GOT3 (cell line): Measurements from ENCODE around the gene RGS6.

Experiments
- DNase-seq: peaks from one replicate; lab custom pipeline; 2025; ENCODE audit warnings: mixed read lengths; lab: John Stamatoyannopoulos, UW

Gene RGS6

GRCh38 chr14:72402377-72402772, 470.1 kb downstream of the RGS6 start:
- no peak for DNase-seq

- DNase-seq = no peak
Measured at GRCh38 chr14:72404106-72404774, 472.0 kb downstream of the RGS6 start.

DNA sequence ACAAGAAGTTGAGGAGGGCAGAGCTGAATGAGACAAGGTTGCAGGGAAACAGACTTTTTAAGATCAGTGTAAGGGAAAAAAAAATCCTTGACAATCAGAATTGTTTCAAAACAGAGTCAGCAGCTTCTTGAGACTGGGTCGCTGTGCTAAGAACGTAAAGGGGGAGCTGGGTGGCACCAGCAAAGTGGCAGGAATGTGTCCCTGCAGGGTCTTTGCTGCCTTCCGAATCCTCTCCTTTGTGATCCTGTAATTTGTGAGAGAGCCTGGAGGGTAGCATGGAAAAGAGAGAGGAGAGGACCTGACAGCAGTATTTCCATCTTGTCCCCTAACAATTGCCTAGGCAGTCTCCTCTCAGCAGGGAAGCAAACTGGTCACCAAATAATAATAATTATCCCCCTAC, 472.8 kb downstream of the RGS6 start:
- DNase-seq = no peak

DNA sequence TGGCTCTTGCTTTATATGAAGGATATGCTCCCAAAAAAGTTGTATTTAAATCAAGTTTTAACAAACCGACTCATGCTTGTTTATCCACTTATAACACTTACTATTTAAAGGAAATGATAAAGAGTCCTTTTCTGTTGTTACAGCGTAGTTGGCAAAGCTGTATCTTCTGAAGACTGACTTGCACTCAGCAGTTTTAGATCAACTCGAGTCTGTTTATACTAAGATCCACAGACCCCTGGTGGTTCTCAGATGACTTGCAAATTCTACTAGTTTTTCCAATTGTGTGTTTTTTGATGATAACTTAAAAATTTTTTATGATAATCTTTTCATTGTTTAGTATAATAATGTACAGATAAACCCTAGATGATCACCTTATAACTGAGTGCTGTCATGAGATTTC, 475.8 kb downstream of the RGS6 start:
- DNase-seq = no peak

- DNase-seq = no peak
Measured at GRCh38 chr14:72409047-72409446, 476.8 kb downstream of the RGS6 start.

- DNase-seq = no peak
Measured at GRCh38 chr14:72416081-72416849, 484.0 kb downstream of the RGS6 start.

GRCh38 chr14:72416892-72417291, 484.7 kb downstream of the RGS6 start:
- DNase-seq = no peak

DNA sequence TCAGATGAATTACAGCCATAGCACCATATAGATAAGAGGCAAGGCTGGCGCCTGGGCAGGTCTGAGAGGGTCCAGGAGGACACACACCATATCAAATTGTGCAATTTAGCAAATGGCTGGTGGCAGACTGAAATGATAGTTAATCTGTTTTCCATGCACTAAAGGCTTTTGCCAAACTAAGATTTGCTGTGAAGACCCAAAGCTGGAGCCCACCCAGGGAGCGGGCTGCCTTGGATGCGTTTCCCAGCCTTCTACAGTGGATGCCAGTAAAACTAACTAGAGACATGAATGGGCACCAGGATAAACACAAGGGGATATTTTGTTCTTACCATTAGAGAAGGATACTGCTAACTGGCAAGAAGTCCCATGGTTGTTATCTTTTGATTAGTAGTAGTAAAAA, 486.6 kb downstream of the RGS6 start:
- no peak for DNase-seq

DNA sequence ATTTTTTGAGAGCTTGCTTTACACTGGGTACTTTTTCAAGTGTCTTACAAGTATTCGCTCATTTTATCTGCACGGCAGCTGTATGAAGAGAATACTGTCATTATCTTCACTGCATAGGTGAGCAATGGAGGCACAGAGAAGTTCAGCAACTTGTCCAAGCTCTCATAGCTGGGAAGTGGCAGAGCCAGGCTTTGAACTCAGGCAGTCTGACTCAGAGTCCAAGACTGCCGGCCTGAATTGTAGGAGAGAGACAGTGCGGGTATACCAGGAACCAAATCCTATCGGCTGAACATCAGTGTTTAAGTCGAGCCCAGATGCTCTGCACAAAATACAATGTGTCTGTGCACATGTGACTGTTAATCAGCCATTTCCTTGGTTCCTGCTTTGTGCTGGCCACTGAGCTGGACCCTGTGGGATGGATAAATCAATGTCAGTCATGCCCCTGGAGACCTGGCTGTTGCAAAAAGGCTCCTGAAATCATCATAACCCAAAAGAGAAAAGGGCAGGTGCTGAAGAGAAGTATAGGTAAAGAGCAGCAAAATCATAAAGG, 487.1 kb downstream of the RGS6 start:
- DNase-seq = no peak

GRCh38 chr14:72420749-72421474, 488.7 kb downstream of the RGS6 start:
- DNase-seq = peak; percentile 3

DNA sequence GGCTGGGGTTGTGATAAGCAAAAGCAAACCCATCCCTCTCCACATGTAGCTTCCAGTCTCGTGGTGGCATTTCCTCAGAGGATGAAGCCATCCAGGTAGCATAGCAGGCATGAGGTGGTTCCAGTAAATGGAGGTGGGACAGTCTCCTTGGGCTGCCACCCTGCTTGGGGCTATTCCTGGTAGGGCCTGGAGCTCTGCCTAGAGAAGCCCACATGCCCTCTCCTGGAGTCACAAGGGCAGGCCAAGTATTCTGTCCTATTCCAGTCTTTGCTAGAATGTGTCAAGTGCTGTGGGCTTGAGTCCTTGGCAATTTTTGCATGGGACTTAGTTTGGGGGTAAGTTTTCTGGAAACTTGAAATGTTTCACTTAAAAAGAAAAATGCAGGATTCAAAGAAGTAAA, 491.7 kb downstream of the RGS6 start:
- no peak for DNase-seq

- no peak for DNase-seq
Measured at GRCh38 chr14:72430457-72430856, 498.2 kb downstream of the RGS6 start.

DNA sequence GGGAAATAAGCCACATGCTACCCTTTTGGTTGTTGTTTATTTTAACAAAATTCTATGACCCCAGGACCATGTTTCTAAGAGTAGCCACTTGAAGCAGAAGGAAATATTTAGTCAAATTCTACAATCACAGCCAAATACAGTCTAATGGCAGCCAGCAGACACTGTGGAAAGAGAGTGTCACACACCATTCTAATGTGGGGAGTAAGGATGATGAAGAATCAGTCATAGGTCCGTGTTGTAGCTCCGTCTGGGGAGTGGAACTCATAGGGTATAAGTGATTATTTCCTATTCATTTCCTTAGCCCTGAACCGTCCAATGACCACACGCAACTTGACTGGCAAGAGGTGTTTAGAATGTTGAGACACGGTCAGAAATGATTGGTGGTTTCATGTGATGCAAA, 500.5 kb downstream of the RGS6 start:
- DNase-seq = no peak

- DNase-seq = no peak
Measured at GRCh38 chr14:72433511-72433910, 501.3 kb downstream of the RGS6 start.

DNA sequence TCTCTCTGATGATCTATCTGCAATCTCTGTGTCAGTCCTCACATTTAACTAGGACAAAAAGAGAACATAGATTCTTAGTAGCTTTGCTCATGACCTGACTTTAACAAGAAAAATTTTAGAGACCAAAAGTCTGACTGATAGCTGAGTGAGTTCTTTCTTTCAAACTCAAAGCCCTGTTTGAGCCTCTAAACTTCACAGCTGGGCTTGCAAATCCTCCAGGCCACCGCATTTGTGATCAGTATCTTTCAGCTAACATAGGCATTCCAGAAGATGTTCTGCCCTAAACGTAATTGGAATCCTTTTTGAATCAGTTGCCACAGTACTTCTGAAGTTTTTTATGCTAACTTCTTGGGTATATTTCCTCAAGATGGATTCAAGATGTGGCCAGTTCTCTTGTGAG, 502.6 kb downstream of the RGS6 start:
- no peak for DNase-seq

GRCh38 chr14:72439707-72440106, 507.5 kb downstream of the RGS6 start:
- DNase-seq = no peak

DNA sequence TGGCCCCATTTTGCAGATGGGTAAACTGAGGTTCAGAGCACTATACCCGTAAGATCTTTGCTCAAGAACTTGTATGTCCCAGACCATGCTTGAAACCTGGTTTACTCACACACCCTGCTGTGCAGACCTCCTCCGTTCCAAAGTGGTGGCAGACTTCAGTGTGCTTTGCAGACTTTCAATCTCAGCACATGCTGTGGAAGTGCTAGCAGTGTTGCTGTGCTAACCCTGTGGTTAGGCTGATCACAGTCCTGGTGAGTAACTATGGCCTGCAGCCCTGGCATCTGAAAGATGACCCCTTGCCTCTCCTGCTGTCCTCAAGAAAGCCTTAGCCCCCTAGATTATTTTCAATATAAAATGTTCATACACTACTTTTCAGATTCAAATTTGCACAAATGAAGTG, 511.0 kb downstream of the RGS6 start:
- DNase-seq = no peak

DNA sequence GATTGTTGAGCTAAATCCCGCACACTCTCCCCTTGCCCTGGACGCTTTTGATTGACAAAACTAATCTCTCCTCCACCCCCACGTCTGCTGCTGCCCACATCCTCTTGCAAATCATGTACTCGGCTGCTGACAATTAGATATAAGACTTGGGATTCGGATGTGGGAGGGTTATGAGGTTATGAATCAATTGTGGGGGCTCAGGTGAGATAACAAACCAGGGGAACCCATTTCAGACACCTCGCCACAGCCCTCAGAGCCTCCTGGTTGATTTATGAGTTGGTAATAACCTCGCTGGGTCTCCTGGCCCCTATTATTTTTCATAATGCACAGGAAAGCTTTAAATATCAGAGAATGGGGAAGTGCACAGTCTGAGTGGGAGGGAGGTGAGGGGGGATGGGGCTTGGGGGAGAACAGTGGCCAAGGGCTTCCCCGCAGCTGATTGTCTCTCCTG, 511.8 kb downstream of the RGS6 start:
- no peak for DNase-seq

GRCh38 chr14:72444701-72445100, 512.5 kb downstream of the RGS6 start:
- no peak for DNase-seq

GRCh38 chr14:72448212-72448611, 516.0 kb downstream of the RGS6 start:
- no peak for DNase-seq

GRCh38 chr14:72450473-72451044, 518.3 kb downstream of the RGS6 start:
- DNase-seq = no peak
